ENCODE results near the gene CD63.

Gene CD63

DNA sequence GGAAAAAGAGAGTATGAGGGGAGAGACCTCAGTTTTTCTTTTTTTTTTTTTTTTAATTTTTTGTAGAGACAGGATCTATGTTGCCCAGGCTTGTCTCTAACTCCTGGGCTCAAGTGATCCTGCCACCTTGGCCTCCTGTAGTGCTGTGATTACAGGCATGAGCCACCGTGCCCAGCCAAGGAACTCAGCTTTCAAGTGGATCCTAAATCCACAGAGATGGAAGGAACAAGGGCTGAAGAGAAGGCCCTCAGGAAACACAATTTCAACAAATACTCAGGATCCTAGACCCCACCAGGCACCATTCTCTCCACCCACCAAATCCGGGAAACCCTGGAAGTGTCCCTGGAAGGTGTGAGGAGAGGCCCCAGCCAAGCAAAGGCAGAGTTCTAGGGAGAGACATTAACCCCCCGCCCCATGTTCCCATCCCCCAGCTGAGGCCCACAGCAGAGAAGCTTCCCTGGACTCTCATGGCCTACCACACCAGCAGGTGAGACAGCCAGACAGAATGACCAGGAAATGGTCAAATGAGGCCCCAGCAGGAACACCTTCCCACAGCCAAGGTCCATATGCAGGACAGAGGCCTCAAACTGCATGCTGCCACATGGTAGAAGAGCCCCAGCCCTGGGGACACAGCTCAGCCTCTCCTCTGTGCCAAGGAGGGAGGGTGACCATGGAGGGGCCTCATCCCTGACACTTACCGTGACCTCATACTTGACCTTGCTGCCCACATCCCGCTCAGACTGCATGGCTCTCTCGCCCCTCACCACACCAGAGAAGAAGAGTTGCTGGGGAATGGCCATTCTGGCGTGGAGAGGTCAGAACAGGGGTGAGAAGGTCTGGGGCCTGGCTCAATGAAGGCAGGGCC, 35.3 kb downstream of the CD63 start:
- FAIRE-seq: no peak
- DNase-seq (ENCODE audit: insufficient read length, low spot score): no peak

- FAIRE-seq: no peak
Measured at GRCh38 chr12:55692631-55693322, 36.0 kb downstream of the CD63 start.

GRCh38 chr12:55688716-55689655, 39.8 kb downstream of the CD63 start:
- no peak for FAIRE-seq

More at GRCh38 chr12:55692631-55693322, 36.0 kb downstream of the CD63 start:
- DNase-seq (ENCODE audit: insufficient read length, low spot score): no peak

DNA sequence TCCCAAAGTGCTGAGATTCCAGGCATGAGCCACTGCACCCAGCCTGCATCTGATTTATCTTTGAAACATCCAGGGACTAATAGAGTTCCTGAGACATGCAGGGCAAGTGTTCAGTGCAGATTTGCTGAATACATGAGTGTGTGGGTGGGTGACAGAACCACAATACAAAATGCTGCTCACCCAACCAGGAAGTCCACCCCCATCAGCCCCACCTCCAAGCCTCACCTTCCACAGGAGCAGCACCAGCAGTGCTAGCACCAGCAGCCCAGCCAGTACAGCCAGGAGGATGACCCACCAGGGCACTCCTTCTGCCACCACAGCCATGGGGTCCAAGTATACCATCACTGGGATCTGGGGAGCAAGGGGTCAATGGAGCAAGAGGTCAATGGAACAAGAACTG, 41.1 kb downstream of the CD63 start:
- DNase-seq (ENCODE audit: insufficient read length, low spot score): no peak
- FAIRE-seq: no peak

More at GRCh38 chr12:55688716-55689655, 39.8 kb downstream of the CD63 start:
- DNase-seq (ENCODE audit: insufficient read length, low spot score): no peak

DNA sequence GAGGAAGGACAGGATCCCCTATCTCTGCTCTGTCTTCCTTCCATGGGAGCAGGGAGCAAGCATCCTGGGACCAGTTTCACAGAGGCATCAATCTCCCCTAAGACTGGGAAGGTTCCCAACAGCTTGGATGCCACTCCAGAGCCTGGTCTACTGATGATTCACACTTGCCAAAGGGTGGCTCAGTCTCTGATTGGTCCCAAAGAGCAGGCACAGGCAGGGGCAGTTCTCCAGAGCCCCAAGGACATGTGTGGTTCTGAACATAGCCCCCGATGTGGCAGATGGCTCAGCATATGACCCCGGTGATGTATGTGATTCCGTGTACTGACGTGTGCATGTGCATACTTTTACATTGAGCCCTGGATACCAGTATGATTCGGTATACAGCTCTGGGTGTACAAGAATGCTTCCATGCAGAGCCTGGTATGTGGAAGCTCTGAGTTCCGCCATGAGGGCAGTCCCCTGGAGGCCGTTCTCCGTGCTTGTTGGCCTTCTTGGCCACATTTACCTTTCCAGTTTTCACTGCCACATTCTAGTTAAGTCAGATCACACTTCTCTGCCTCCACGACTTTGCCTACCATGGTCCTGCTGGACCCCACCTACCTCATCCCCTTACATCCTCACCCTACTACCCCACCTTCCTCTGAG, 42.3 kb downstream of the CD63 start:
- DNase-seq (ENCODE audit: insufficient read length, low spot score) (no peak), FAIRE-seq (no peak)

- FAIRE-seq (no peak), DNase-seq (ENCODE audit: insufficient read length, low spot score) (no peak)
Measured at GRCh38 chr12:55685671-55686070, 43.1 kb downstream of the CD63 start.

DNA sequence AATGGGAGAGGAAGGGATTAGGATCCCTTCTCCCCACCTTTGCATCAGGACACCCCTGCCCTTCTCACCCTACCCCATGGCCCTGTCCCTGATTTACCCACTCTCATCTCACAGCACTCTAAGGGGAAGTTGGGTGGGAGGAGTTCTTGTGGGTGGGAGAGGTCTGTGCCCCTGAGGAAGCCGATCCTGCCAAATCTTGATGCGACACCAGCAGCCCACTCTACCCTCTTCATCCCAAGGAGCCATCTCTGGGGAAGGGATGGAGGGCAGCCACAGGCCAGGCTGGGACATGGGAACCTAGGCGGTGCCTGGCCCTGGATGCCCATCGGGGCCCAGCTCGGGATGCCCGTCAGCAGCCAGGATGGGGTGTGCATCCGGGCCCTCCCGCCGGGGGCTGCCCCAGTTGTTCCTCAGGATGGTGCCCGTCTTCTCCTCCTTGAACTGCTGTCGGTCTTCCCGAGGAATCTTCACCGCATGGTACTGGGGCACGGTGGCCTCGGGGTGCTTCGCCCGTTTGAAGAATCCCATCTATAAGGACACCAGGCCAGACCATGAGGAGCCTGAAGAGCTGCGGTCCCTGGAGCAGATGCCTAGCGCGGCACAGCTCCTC, 43.9 kb downstream of the CD63 start:
- no peak for DNase-seq (ENCODE audit: insufficient read length, low spot score)
- FAIRE-seq: no peak

- no peak for DNase-seq (ENCODE audit: insufficient read length, low spot score)
- FAIRE-seq: no peak
Measured at GRCh38 chr12:55683676-55684075, 45.1 kb downstream of the CD63 start.

DNA sequence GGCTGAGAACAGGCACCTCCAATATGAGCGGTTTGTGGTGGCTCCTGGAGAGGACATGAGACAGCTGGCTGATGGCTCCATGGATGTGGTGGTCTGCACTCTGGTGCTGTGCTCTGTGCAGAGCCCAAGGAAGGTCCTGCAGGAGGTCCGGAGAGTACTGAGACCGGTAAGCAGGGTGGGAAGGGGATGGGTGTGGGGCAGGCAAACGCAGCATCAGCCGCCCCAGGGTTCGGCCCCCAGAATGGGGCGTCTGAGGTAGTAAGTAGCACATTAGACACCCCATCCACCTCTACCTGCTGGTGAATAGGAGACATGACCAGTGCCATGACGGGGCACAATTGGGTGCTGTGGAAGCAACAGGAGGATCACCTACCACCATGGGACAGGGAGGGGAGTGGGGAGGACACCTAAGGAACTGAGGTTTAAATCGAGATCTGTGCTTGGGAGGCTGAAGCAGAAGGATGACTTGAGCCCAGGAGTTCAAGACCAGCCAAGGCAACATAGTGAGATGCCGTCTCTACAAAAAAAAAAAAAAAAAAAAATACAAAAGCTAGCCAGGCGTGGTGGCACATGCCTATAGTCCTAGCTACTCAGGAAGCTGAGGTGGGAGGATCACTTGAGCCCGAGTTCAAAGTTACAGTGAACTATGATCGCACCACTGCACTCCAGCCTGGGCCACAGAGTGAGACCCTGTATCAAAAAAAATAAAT, 46.6 kb downstream of the CD63 start:
- DNase-seq (ENCODE audit: insufficient read length, low spot score): no peak
- FAIRE-seq: no peak

- peak; percentile 86 for FAIRE-seq
- peak; percentile 73 for DNase-seq (ENCODE audit: insufficient read length, low spot score)
Measured at GRCh38 chr12:55681142-55682077, 47.4 kb downstream of the CD63 start.

- DNase-seq (ENCODE audit: insufficient read length, low spot score) (no peak), FAIRE-seq (no peak)
Measured at GRCh38 chr12:55679691-55680090, 49.1 kb downstream of the CD63 start.

DNA sequence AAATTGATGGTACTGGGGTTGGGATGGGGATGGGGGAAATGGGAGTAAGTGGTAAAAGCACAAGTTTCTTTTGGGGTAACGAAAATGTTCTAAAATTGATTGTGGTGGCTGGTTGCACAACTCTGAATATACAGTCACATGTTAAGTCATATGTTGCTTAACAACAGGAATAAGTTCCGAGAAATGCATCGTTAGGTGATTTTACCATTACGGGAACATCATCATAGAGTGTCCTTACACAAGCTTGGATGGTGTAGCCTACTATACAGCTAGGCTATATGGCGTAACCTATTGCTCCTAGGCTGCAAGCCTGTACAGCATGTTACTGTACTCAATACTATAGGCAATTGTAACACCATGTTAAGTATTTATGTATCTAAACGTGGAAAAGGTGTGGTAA, 52.1 kb downstream of the CD63 start:
- no peak for FAIRE-seq
- DNase-seq (ENCODE audit: insufficient read length, low spot score): no peak

DNA sequence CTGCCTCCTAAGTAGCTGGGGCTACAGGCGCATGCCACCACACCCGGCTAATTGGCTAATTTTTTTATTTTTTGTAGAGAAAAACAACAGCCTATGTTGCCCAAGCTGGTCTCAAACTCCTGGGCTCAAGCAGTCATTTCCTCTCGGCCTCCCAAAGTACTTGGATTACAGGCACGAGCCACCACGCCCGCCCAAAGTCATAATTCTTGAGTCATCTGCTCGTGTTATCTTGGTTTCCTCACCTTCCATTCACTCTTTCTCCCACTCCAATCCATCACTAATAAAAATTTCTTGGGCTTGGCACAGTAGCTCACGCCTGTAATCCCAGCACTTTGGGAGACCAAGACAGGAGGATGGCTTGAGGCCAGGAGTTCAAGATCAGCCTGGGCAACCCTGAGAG, 53.1 kb downstream of the CD63 start:
- FAIRE-seq: no peak
- DNase-seq (ENCODE audit: insufficient read length, low spot score): no peak
